GM21360 (cell line): ENCODE results near the gene ZNF484.
"Not testable (repeated sequence)": the region's sequence is repeated elsewhere in the genome, so short reads cannot be mapped to it uniquely, and the experiment has no call there.

Experiments
- ATAC-seq: cut with Tn5 transposase; IDR thresholded peaks from one replicate; pipeline ENCODE4 v1.9.1; 2021; ENCODE audit warnings: mild to moderate bottlenecking, moderate library complexity; ENCODE audit not compliant: unreplicated experiment

ZNF484 gene

GRCh38 chr9:92864152-92864551, 13.7 kb downstream of the ZNF484 start:
- no peak for ATAC-seq

- no peak for ATAC-seq
Measured at GRCh38 chr9:92860867-92861266, 17.0 kb downstream of the ZNF484 start.

DNA sequence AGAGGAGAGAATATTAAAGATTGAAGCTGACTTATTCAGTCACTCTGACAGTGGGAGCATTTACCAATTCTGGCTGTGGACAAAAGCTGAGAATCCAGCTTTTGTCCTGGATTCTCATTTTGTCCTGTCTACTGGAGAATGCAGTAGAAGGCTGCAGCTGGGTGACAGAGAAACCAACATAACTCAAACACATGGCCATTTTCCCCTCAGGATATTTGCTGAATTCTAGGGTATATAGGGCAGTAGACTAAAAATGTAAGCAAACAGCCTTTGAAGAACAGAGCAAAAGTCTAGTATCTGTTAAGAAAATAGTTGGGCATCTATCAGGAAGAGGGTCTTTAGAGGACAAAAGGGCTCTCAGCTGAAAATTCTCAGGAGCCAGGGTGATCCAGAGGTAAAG, 20.6 kb downstream of the ZNF484 start:
- ATAC-seq = no peak

DNA sequence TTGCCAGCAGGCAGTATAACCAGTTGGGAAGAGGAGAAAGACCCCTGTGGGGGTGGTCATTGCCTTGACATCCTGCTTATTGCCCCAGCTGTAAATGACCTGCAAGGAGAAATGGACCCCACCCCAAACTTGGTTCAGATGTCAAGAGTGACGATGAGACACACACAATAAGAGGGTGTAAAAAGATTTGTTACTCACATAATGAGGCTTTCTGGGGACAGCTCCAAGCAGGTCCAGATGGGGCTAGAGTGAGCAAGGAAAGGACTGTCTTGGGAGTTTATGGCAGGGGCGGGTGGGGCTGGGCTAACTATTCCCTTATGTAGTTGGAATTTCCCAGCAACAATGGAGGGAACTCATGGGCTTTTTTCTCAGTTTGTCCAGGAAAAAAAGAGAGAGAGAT, 24.1 kb downstream of the ZNF484 start:
- no peak for ATAC-seq

GRCh38 chr9:92850898-92851297, 26.9 kb downstream of the ZNF484 start:
- ATAC-seq = no peak

DNA sequence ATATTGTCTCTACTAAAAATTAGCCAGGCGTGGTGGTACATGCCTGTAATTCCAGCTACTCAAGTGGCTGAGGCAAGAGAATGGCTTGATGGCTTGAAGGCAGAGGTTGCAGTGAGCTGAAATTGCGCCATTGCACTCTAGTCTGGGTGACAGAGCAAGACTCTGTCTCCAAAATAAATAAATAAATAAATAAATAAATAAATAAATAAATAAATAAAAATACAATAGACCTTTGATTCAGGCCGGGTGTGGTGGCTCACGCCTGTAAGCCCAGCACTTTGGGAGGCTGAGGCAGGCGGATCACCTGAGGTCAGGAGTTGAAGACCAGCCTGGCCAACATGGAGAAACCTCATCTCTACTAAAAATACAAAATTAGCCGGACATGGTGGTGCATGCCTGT, 29.1 kb downstream of the ZNF484 start:
- not testable (repeated sequence) for ATAC-seq

- no peak for ATAC-seq
Measured at GRCh38 chr9:92846662-92847145, 31.1 kb downstream of the ZNF484 start.

DNA sequence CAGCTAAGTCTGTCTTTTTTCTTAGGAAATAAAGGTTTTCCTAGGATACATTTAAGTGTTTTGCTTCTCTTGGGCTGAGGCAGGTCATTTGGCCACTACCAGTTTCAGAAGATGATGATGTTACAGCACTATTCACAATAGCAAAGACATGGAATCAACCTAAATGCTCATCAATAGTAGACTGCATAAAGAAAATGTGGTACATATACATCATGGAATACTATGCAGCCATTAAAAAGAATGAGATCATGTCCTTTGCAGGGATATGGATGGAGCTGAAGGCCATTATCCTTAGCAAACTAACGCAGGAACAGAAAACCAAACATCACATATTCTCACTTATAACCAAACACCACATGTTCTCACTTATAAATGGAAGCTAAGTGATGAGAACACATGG, 39.4 kb downstream of the ZNF484 start:
- ATAC-seq = not testable (repeated sequence)

GRCh38 chr9:92837191-92837590, 40.6 kb downstream of the ZNF484 start:
- no peak for ATAC-seq

- no peak for ATAC-seq
Measured at GRCh38 chr9:92829420-92829819, 48.4 kb downstream of the ZNF484 start.

GRCh38 chr9:92825065-92825464, 52.8 kb downstream of the ZNF484 start:
- ATAC-seq = not testable (repeated sequence)

GRCh38 chr9:92820964-92821363, 56.9 kb downstream of the ZNF484 start:
- no peak for ATAC-seq

DNA sequence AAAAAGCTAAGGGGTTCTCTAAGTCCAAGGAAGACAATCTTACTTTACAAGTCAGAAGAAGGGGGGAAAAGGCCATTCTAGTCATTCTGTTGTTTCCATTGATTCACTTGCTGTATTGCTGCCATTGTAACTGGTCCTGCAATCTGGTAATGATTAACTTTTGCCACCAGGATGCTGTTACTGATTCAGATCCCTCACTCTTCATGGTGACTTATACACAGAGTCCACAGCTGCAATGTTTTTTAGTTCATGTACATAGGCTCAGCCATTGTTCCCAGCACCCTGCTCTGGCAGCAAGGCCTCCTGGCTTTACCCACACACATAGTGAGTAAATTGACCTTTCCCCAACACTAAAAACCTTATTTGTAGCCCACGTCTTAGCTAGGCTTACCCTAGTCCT, 57.9 kb downstream of the ZNF484 start:
- ATAC-seq = not testable (repeated sequence)

- ATAC-seq = not testable (repeated sequence)
Measured at GRCh38 chr9:92809629-92810326, 68.1 kb downstream of the ZNF484 start.

GRCh38 chr9:92808726-92809451, 68.9 kb downstream of the ZNF484 start:
- peak; percentile 37 for ATAC-seq

DNA sequence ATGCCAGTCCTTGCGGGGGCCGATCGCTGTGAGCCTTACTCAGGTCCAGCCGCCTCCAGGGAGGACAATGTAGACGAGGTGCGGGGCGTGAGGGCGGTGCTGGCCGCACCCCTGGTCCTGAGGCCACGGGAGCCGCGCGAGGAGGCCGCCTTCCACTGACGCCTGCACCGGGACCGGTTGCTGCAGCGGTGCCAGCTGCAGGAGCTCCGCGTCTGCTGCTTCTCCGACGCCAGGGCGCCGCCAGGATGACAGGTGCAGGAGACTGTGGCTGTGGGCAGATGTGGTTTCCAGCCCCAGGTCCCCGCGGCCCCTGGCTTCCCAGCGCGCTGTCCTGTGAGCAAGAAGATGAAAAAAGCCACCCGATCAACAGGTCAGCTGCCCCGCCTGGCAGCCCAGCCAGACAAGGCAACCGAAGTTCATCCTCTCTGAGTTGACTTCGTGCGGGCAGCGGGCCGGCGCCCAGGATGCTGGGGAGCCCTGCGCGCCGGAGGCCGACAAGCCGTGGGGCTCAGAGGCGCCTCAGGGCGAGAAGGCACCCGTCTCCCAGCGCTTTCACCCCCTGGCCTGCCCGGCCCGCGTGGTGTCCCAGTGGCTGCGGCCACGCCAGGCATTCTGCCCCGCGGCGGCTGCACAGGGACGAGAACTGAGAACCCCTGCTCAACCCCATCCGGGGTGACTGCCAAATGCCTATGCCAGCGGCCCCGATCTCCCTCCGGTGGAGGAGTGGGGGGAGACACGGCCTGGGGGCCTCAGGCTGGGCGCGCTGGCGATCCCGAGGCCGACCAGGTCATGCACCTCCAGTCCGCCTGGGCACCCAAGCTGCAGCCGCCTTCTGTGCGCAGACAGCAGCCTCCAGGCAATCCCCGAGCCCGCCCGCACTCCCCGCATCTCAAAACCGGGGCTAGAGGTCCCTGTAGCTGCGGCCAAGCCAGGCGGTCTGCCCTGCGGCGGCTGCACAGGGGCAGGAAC, 69.8 kb downstream of the ZNF484 start:
- ATAC-seq = peak; percentile 17

DNA sequence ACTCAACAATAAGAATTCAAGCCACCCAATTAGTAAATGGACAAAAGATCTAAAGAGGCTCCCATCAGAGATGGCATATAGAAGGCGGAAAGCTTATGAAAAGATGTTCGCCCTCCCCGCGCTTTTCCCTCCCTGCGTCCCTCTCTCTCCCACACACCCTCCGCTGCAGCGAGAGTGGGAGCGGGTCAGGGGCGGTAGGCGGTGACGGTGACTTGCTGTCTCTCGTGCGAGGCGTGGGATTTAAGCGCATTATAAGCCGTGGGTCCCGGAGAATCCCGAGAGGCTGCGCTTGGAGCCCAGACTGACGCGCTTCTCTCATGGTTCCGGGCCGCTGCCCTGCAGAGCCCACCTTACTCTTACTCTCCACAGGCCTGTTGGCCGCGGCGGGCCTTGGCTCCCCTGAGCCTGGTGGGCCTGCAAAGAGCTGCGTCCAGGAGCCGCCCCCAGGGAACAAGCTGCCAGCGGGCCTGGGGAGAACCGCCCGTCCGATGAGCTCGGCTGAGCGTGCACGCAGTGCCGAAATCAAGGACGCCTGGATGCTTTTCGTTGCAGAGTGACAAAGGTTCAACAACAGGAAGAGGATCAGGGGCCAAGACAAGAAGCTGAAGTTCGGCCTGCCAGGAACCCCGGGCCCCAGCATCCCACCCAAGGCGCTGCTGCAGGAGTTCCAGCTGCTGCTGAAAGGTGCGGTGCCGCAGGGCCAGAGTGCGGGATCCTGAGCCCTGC, 70.6 kb downstream of the ZNF484 start:
- no peak for ATAC-seq

DNA sequence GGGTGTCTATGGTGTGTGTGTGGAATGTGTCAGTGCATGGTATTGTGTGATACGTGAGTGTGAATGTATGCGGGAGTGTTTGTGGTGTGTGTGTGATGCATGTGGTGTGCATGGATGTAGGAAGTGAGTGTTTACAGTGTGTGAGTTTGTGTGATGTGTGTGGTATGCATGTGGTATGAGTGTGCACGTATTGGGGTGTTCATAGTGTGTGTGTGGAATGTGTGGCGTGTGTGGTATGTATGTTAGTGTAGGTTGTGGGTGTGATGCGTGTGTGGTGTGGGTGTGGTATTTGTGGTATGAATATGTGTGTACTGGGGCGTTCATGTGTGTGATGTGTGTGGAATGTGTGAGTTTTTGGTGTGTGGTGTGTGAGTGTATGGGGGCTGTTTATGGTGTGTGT, 73.1 kb downstream of the ZNF484 start:
- no peak for ATAC-seq

GRCh38 chr9:92798358-92798757, 79.5 kb downstream of the ZNF484 start:
- ATAC-seq = no peak

- not testable (repeated sequence) for ATAC-seq
Measured at GRCh38 chr9:92796337-92796804, 81.5 kb downstream of the ZNF484 start.
